ENCODE data around the gene NFYA. TPM values are rescaled to one million over a fixed set of nuclear protein-coding genes. Genes with fewer than 3 reads are reported as not detected.

NFYA gene
- total RNA-seq, 2 experiments from 2014 or later = 26.7 to 27.3 TPM

DNA sequence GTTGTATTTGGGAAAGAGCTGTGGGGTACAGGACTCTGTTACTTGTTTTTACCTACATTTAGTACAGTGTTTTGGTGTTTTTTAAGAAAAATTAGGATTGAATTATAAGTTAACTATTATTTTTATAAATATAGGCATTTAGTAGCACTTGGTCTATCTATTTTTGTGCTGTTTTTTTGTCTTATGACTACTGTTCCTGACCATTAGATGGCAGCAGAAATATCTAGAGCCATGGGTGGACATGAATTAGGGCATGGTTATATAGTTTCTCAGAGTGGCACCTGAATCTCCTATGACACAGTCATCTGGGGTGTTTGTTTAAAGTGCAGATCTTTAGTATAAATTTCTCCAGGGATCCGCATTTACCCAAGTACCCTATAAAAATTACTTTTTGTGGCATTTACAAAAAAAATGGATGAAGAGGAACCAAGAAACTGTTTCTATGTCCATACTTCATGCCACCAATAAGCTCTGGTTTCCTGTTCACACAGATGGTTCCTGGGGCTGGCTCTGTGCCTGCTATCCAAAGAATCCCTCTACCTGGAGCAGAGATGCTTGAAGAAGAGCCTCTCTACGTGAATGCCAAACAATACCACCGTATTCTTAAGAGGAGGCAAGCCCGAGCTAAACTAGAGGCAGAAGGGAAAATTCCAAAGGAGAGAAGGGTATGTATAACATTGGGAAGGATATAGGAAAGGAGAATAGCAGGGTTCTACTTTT is 19.8 kb downstream of the NFYA start:
- Mint-ChIP-seq H3K27me3 (no peaks in the 10 kb centered on the region), H3K27ac (no peak overlapping the region), H3K4me3 (no peak overlapping the region), H3K36me3 (ENCODE audit: low read depth) (peaks cover 94% of the 10 kb centered on the region), H3K4me1 (ENCODE audit: low read depth) (peaks cover 6% of the 10 kb centered on the region), H3K9me3 (no peaks in the 10 kb centered on the region)
- ATAC-seq (ENCODE audit: poor library complexity) (no peak), DNase-seq (peak in 3 of 14 experiments; percentile 14 to 28 (median 27))
- intact Hi-C loops (cut with DNase I, micrococcal nuclease) = loop anchor here in 1 of 2 experiments (5.0 kb wide), 2 partner anchors 90 to 225 kb away; no protein-coding TSS in a partner anchor
- Histone ChIP-seq H3K4me1 (ENCODE audit: insufficient read depth, low read length) (no peaks in the 10 kb centered on the region), H3K9me3 (ENCODE audit: control insufficient read depth in 1 of 2, insufficient read depth in 1 of 2, low read length in 2 of 2) (no peaks in the 10 kb centered on the region), H3K27ac (ENCODE audit: low read depth in 1 of 2, low read length in 2 of 2) (no peak overlapping the region), H3K4me3 (ENCODE audit: low read length) (no peak overlapping the region), H3K27me3 (ENCODE audit: control insufficient read depth in 1 of 2, insufficient read depth in 2 of 2, low read length in 2 of 2) (no peaks in the 10 kb centered on the region), H3K36me3 (ENCODE audit: insufficient read depth, low read length) (peaks cover 87% of the 10 kb centered on the region)
- ChIA-PET POLR2A (interaction anchor here (0.9 kb wide), 1 partner anchor 12 kb away, joined by 3 read pairs; no protein-coding TSS in a partner anchor), CTCF (interaction anchor here (1.0 kb wide), 1 partner anchor 90 kb away, joined by 3 read pairs; no protein-coding TSS in a partner anchor)
- peak; percentile 11 for TF ChIP-seq CTCF (IDR thresholded peaks at IDR 0.05)

DNA sequence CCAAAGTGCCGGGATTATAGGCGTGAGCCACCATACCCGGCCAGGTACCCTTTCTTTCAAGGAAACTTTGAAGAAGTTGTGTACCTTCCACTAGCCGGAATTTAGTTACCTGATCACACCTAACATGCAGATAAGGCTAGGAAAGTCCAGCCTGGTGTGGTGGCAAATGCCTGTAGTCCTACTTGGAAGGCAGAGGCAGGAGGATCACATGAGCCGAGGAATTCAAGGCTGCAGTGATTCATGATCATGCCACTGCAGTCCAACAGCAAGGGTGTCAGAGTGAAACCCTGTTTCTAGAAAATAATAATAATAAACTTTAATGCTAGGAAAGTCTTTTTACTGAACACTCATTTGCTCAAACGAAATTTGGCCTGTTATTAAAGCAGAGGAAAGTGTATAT is 21.0 kb downstream of the NFYA start:
- Histone ChIP-seq H3K27ac (ENCODE audit: low read depth in 1 of 2, low read length in 2 of 2) (no peak overlapping the region), H3K9me3 (ENCODE audit: control insufficient read depth in 1 of 2, insufficient read depth in 1 of 2, low read length in 2 of 2) (no peaks in the 10 kb centered on the region), H3K4me1 (ENCODE audit: insufficient read depth, low read length) (no peaks in the 10 kb centered on the region), H3K36me3 (ENCODE audit: insufficient read depth, low read length) (peaks cover 94% of the 10 kb centered on the region), H3K27me3 (ENCODE audit: control insufficient read depth in 1 of 2, insufficient read depth in 2 of 2, low read length in 2 of 2) (no peaks in the 10 kb centered on the region), H3K4me3 (ENCODE audit: low read length) (no peak overlapping the region)
- POLR2A ChIA-PET = no interaction called here
- peaks cover 97% of the 10 kb centered on the region for H3K36me3 Mint-ChIP-seq (ENCODE audit: low read depth)
- intact Hi-C loops (cut with DNase I, micrococcal nuclease) = loop anchor here in 1 of 2 experiments (5.0 kb wide), 2 partner anchors 89 to 224 kb away; no protein-coding TSS in a partner anchor
- no peak overlapping the region for H3K27ac Mint-ChIP-seq
- no peak for TF ChIP-seq CTCF (IDR thresholded peaks at IDR 0.05)
- no peaks in the 10 kb centered on the region for H3K9me3 Mint-ChIP-seq
- CTCF ChIA-PET = no interaction called here
- ATAC-seq (ENCODE audit: poor library complexity) (no peak), DNase-seq (no peak)
- peaks cover 12% of the 10 kb centered on the region for H3K4me1 Mint-ChIP-seq (ENCODE audit: low read depth)
- H3K27me3 Mint-ChIP-seq = no peaks in the 10 kb centered on the region
- no peak overlapping the region for H3K4me3 Mint-ChIP-seq

DNA sequence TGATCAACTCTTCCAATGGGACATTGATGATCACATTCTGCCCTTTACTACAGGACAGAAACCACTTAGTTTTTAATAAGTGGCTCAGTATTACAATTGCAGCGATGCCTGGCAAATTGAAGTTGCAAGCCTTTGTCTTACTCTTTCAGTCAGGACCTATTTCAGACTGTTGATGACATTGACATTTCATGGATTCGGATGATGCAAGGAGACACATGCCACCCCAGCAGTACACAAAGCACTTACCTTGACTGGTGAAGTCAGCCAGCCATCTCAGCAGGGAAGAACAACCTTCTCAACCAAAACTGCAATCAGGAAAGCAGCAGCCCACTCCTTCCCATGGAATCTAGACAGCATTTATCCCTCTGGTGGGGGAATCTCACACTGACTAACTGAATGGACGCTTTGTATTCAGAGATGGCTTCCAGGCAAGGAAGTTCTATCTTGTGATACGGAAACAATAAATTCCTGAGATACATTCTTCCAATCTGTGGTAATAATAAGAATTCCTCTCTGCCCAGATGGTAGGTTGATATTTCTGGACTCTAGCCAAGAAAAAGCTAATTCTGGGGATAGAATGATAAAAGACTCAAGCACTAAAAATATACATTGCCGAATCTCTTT is 24.8 kb downstream of the NFYA start:
- Histone ChIP-seq H3K4me3 (ENCODE audit: low read length) (no peak overlapping the region), H3K4me1 (ENCODE audit: insufficient read depth, low read length) (no peaks in the 10 kb centered on the region), H3K36me3 (ENCODE audit: insufficient read depth, low read length) (peaks cover 84% of the 10 kb centered on the region), H3K27me3 (ENCODE audit: control insufficient read depth in 1 of 2, insufficient read depth in 2 of 2, low read length in 2 of 2) (no peaks in the 10 kb centered on the region), H3K27ac (ENCODE audit: low read depth in 1 of 2, low read length in 2 of 2) (no peak overlapping the region), H3K9me3 (ENCODE audit: control insufficient read depth in 1 of 2, insufficient read depth in 1 of 2, low read length in 2 of 2) (peaks cover 0 to 5% of the 10 kb centered on the region in 2 experiments)
- no peaks in the 10 kb centered on the region for H3K9me3 Mint-ChIP-seq
- intact Hi-C loops (cut with DNase I, micrococcal nuclease) = no loop called here
- no peak for TF ChIP-seq CTCF (IDR thresholded peaks at IDR 0.05)
- peaks cover 86% of the 10 kb centered on the region for H3K36me3 Mint-ChIP-seq (ENCODE audit: low read depth)
- H3K4me3 Mint-ChIP-seq = no peak overlapping the region
- no peaks in the 10 kb centered on the region for H3K27me3 Mint-ChIP-seq
- DNase-seq = no peak
- ChIA-PET POLR2A (no interaction called here), CTCF (no interaction called here)
- no peak for ATAC-seq (ENCODE audit: poor library complexity)
- peaks cover 12% of the 10 kb centered on the region for H3K4me1 Mint-ChIP-seq (ENCODE audit: low read depth)
- peak overlapping the region; percentile 31 for H3K27ac Mint-ChIP-seq
